Measurements from ENCODE around the gene CDH13.

The CDH13 gene

GRCh38 chr16:82793528-82794245 is 166.9 kb downstream of the CDH13 start:
- DNase-seq = no peak

GRCh38 chr16:82796047-82796446 is 169.3 kb downstream of the CDH13 start:
- DNase-seq = no peak

- no peak for DNase-seq
These were observed 174.6 kb downstream of the CDH13 start for GRCh38 chr16:82801361-82801760.

GRCh38 chr16:82805866-82806265 is 179.1 kb downstream of the CDH13 start:
- no peak for DNase-seq

GRCh38 chr16:82807311-82807710 is 180.5 kb downstream of the CDH13 start:
- DNase-seq = no peak

- DNase-seq = no peak
These were observed 181.3 kb downstream of the CDH13 start for GRCh38 chr16:82808036-82808435.

GRCh38 chr16:82810077-82810476 is 183.3 kb downstream of the CDH13 start:
- DNase-seq = no peak

- no peak for DNase-seq
These were observed 187.3 kb downstream of the CDH13 start for GRCh38 chr16:82814059-82814458.

- no peak for DNase-seq
These were observed 192.5 kb downstream of the CDH13 start for GRCh38 chr16:82819286-82819685.

GRCh38 chr16:82820855-82821254 is 194.1 kb downstream of the CDH13 start:
- DNase-seq = no peak

- no peak for DNase-seq
These were observed 197.6 kb downstream of the CDH13 start for GRCh38 chr16:82824408-82824807.

- DNase-seq = no peak
These were observed 202.5 kb downstream of the CDH13 start for GRCh38 chr16:82829301-82829700.

GRCh38 chr16:82830944-82831343 is 204.2 kb downstream of the CDH13 start:
- no peak for DNase-seq

GRCh38 chr16:82832821-82833220 is 206.1 kb downstream of the CDH13 start:
- DNase-seq = peak; percentile 35

- no peak for DNase-seq
These were observed 206.7 kb downstream of the CDH13 start for GRCh38 chr16:82833378-82833993.

- DNase-seq = no peak
These were observed 207.5 kb downstream of the CDH13 start for GRCh38 chr16:82834151-82834815.

- DNase-seq = no peak
These were observed 208.9 kb downstream of the CDH13 start for GRCh38 chr16:82835487-82836155.

GRCh38 chr16:82841108-82841507 is 214.3 kb downstream of the CDH13 start:
- no peak for DNase-seq

- no peak for DNase-seq
These were observed 217.0 kb downstream of the CDH13 start for GRCh38 chr16:82843606-82844271.

- DNase-seq = no peak
These were observed 218.3 kb downstream of the CDH13 start for GRCh38 chr16:82845116-82845515.

GRCh38 chr16:82846806-82847205 is 220.0 kb downstream of the CDH13 start:
- no peak for DNase-seq

GRCh38 chr16:82848013-82848412 is 221.2 kb downstream of the CDH13 start:
- no peak for DNase-seq

- DNase-seq = no peak
These were observed 225.7 kb downstream of the CDH13 start for GRCh38 chr16:82852388-82853008.

All from NCI-H1694 treated with DMSO at 0.1 percent for 48 hours (cell line).